VCaP (cell line): ENCODE results near the gene CREB3L2.

ENCODE experiments used
- H3K27ac ChIP-seq: fragments of 450-650 bp; 2 replicates; pipeline ENCODE4 v1.5.1; 2017
- CTCF ChIP-seq: fragments of 450-650 bp; conservative IDR thresholded peaks from 2 replicates; pipeline ENCODE4 v1.5.1; 2017; ENCODE audit warnings: mild to moderate bottlenecking, moderate library complexity

CREB3L2 gene

GRCh38 chr7:137981668-137982067, 20.2 kb downstream of the CREB3L2 start:
- H3K27ac ChIP-seq: no peak overlapping the region
- no peak for TF ChIP-seq CTCF

DNA sequence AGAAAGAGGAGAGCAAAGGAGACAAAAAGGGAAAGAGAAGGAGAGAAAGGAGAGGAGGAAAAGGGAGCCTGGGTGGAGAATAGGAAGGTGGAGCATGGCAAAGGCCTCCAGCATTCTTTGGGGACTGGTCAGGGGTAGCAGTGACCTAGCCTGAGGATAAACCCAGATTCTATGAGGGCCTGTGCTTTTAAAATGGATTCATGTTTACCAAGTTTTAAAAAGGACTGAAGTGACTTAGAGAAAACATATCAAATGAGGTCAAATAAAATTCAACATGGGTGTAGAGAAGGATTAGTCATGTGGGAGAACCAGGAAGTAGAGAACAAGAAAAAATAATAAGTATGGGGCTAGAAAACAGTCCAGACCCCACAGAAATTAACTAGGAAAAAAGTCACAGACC, 20.7 kb downstream of the CREB3L2 start:
- no peak for TF ChIP-seq CTCF
- H3K27ac ChIP-seq: no peak overlapping the region

GRCh38 chr7:137980308-137980707, 21.6 kb downstream of the CREB3L2 start:
- H3K27ac ChIP-seq: no peak overlapping the region

GRCh38 chr7:137978464-137979237, 23.2 kb downstream of the CREB3L2 start:
- TF ChIP-seq CTCF: no peak
- H3K27ac ChIP-seq: peak overlapping the region; percentile 40; the same call in 1 of the 2 replicates

More at GRCh38 chr7:137980308-137980707, 21.6 kb downstream of the CREB3L2 start:
- TF ChIP-seq CTCF: no peak

DNA sequence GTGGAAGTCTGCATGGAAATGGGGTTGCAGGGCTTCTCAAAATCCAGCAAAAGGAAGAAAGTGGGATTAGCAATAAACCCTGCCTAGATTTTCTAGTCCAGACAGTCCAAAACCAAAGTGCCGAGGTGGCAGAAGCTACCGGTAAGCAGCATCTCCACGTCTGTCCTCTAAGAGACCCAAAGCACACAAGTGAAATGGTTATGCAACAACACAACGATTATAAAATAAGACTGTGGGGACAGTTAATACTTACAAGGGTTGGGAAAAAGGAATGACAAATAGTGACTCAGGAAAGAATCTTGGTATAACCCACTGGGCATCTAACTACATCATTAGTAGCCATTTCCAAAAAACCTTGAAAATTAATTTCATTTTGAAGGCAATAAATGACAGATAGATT, 24.7 kb downstream of the CREB3L2 start:
- TF ChIP-seq CTCF: no peak
- H3K27ac ChIP-seq: no peak overlapping the region

DNA sequence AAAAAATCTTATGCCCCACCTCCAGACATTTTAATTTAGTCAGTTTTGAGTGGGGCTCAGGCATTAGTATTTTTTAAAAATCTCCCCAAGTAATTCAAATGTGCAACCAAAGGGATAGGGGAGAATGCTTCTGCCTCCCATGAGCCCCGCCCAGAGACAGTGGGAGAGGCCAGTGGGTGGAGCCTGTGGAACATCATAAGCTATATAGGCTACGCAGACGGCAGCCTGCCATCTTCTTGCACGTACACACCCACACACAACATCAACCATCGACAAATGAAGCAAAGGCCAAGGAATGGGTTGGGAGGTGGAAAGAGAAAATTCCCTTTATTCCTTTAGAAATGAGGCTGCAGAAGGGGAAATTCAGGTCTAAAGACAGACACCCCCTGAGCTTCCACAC, 25.2 kb downstream of the CREB3L2 start:
- TF ChIP-seq CTCF: no peak
- H3K27ac ChIP-seq: no peak overlapping the region

DNA sequence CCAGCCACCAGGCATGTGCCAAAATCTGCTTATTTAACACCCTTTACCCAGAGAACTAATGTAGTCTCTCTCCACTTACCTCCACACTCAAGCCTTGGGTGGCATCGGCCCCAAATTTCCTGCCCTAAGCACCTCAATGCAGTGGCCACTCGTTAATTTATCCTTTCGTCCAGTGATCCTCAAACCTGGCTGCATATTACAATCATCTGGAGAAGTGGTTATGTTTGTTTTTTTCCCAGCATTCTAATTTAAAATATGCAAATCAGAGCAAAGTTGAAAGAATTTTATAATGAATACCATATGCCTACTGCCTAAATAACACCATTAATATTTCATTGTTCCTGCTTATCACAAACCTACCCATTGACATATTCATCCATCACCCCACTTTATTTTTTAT, 25.7 kb downstream of the CREB3L2 start:
- no peak overlapping the region for H3K27ac ChIP-seq
- no peak for TF ChIP-seq CTCF
